NCI-H1092 (cell line): Measurements from ENCODE around the gene JMJD8.
A peak's percentile ranks its signal among the peaks of the same experiment; 100 is the strongest.

Source experiments
- DNase-seq: peaks from one replicate; lab custom pipeline; 2025; lab: John Stamatoyannopoulos, UW

Gene JMJD8

DNA sequence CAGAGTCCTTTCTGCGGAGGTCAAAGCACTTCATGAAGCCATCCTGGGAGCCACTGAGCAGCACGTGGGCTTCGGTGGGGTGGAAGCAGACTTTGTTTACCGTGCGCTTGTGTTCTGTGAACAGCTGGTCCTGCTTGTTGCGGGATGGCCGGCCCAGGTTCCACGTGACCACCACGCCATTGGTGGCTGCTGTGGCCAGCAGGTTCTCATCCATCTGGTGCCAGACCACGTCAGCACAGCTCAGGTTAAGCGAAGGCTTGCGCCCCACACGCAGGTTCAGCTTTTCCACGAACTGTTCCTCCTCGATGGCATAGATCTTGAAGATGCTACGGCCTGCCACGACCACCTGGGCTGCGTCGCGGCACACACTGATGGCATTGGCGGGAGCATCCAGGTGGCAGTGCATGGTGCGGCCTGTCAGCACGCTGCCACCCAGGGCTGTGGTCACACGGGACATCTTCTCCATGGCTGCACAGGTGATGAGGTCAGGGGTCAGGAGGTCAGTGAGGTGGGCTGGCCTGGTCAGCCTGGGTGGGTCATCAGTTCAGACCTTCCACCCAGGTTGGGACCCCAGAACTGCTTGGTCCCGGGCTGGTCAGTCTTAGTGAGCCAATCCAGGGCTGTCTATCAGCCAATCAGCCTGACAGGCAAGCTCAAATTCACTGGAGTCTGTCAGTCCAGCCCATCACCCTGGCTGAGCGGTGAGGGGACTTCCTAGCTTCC is 5.2 kb upstream of the JMJD8 start:
- no peak for DNase-seq

DNA sequence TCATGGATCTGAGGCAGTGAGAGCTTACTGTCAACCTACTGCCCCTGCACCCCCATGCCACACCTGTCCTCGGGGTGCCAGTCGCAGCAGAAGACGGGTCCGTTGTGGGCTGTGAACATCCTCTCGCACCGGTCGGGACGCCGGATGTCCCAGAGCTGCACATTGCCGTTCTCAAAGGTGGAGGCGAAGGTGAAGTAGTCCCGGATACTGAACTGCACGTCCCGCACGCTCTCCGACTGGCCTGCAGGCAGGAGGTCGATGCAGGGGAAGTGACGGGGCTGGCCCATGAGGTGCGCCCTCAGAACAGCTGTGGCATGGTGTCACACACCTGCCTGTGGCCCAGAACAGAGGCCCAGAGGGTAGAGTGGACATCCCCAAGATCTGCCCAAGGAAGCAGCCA is 3.4 kb upstream of the JMJD8 start:
- DNase-seq, result no peak

DNA sequence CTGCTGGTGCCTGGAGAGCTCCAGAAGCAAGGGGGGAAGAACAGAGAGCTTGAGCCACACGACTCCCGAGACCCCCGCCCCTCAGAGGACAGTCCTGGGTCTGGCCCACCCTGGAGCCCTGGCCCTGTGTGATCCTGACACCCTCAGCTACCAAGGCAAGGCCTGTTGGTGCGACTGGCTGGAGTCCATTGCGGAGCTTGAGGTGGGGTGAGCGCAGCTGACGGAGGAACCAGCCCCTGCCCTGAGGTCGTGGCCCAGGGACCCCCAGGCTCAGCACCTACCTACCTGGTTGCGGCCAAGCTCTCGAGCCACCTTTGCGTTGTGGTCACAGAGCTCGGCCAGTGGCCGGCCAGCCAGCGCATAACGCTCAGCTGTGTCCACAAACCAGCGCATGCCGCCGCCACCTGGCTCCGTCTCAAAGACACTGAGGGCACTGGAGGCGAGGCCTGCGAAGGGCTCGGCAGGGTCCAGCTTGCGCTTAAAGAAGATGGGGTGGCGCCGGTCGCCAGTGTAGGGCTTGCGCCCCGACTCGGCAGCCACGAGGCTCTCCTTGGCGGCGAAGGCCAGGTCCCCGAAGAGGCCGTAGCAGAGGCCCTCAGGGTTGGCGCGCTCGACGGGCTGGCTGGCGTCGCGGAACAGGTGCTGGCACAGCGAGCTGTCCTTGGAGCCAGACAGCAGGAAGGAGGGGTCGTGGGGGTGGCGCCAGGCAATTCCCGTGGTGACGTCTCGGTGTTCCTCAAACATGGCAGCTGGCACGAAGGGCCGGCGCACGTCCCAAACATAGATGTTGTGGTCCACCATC is 2.5 kb upstream of the JMJD8 start:
- DNase-seq, result no peak

DNA sequence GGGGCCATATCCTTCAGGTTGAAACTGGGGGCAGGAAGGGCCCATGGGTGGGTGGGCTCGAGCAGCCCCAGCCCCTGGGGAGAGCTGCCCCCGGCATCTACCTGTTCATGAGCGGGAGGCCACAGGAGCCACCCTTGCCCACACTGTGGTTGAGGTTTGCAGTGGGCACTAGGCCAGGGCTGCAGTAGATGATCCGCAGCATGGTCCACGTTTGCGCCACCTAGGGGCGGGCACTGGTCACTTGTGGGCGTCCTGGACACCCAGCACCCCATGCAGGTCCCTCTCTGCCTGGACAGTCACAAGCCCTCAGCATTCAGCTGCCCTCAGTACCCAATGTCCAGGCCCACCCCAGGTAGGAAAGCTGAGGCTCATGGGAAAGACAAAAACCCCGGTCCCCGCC is 1.8 kb upstream of the JMJD8 start:
- peak; percentile 20 for DNase-seq

DNA sequence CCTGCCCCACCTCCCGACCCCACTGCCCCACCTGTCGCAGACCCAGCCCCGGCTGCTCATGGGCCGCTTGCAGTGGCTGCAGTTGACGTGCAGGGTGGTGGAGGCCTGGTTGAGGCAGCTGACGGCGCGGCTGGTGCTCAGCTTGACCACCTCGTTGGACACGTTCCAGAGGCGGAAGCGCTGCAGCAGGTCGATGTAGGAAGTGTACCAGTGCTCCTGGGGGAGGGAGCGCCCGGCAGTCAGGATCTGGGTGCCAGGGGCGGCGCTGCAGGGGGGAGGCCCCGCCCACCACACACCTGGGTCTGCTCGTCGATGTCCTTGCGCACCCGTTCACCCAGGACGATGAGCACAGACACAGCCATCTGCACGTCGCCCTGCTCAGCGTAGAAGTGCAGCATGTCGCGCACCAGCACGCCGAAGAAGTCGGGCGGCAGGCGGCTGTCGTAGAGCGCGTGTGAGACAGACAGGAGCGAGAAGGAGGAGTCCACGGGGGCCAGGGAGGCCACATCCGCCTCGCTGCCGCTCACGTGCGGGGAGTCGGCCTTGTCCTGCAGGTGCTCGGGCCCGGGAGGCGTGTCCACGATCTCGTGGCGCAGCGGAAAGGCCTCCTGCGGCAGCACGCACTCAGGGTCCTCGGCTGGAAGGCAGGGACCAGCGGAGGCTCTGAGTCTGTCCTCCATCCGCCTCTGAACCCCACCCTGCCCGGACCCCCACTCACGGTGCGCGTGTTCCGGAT is 995 bp upstream of the JMJD8 start:
- no peak for DNase-seq

DNA sequence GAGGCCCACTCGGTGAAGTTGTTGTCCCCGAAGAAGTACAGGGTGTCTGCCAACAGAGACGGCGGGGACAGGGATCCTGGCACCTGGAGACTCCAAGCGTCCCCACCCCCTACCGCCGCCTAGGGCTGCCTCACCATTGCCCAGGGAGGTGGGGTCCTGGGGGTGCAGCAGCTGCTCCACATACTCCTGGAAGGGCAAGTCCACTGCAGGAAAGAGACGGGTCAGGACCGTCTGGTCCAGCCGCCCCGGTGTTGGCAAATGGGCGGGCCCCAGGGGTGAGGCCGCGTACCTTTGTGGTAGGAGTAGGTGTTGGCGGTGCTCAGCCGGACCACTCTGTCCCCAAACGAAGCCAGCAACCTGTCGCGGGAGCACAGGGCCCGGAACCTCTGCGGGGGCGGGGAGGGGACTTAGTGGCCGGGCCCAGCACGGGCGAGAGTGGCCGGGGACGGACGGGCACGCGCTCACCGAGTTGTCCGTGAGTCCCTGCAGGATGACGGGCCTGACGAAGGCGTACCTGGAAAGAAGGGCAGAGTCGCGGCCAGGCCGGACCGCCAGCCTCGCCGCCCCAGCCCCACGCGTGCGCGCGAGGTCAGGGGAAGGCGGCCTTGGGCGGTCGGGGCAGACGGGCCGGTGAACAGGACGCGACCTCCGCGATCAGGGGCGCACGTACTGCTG is 601 bp downstream of the JMJD8 start:
- DNase-seq, result no peak

DNA sequence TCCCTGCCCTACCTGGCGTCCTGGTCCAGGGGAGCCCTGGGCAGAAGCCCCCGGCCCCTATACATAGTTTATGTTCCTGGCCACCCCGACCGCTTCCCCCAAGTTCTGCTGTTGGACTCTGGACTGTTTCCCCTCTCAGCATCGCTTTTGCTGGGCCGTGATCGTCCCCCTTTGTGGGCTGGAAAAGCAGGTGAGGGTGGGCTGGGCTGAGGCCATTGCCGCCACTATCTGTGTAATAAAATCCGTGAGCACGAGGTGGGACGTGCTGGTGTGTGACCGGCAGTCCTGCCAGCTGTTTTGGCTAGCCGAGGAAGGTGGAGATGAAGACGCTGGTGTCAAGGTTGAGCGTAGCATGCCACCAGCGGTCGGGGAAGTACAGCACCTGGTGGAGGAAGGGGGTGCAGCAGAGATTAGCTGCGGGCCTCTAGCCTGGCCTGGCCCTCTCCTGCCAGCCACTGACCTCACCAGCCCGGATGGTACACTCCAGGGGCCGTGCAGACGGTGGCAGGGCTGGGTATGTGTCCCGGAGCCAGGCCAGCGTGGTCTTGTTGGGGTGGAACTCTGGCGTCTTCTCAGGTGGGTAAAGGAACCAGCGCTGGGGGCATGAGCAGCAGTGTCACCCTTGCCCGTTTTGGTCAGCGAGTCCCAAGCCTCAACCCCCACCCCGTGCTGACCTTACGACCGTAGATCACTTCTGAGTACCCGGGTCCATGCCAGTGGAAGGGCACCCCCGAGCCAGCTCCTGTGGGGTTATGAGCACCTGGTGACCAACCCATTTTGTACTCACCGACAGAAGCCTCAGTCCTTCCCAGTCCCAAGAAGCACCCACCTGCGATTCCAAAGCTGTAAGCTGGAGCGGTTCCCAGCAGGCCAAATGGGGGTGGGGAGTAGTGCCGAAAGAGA is 1.4 kb downstream of the JMJD8 start:
- DNase-seq, result no peak

DNA sequence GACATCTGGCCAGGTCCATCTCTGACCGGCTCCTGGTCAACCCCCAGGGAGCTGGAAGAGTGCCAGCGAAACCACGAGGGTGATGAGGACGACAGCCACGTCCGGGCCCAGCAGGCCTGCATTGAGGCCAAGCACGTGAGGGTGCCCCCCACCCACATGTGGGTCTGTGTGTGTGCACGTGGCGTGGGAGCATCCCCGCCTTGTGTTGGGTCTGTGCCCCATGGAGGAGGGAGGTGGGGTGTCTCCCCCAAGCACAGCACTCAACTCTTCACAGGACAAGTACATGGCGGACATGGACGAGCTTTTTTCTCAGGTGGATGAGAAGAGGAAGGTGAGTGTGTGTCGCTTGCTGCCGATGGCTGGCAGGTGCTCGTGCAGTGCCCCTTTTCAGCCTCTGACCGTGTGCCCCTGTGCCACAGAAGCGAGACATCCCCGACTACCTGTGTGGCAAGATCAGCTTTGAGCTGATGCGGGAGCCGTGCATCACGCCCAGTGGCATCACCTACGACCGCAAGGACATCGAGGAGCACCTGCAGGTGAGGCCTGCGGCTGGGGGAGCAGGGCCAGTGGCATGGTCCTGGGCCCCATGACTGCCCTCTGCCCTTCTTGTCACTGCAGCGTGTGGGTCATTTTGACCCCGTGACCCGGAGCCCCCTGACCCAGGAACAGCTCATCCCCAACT is 2.2 kb downstream of the JMJD8 start:
- DNase-seq, result no peak

DNA sequence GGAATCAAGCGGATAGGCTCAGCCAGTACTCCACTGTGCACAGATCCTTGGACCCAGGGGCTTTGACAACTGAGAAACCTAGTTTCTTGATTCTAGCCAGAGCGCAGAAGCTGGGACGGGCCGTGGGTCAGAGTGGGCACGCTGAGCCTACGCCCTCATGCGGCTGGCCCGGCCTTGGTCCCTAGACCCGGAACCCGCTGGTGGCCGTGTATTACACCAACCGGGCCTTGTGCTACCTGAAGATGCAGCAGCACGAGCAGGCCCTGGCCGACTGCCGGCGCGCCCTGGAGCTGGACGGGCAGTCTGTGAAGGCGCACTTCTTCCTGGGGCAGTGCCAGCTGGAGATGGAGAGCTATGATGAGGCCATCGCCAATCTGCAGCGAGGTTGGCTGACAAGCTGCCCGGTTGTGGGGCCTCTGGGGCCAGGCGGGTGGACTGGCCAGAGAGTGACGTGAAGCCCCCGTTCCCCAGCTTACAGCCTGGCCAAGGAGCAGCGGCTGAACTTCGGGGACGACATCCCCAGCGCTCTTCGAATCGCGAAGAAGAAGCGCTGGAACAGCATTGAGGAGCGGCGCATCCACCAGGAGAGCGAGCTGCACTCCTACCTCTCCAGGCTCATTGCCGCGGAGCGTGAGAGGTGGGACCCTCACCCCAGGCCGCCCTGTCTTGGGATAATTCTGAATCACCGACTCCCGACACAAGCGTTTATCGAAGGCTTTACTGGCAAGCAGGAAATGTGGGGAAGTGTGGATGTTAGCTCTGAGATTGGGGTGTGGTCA is 3.0 kb downstream of the JMJD8 start:
- peak; percentile 22 for DNase-seq

DNA sequence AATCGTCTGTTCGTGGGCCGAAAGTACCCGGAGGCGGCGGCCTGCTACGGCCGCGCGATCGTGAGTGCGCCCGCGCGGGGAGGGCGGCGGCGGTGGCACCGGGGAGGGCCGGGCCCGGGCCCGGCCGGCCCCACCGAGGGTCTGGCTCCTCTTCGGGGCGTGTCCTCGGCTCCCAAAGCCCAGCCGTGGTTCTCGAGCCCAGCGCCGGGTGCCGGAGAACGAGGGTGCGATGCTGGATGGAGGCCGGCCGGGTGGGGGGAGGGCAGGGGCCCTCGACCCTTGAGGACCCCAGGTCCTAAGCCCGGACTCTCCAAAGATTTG is 3.5 kb downstream of the JMJD8 start:
- no peak for DNase-seq

DNA sequence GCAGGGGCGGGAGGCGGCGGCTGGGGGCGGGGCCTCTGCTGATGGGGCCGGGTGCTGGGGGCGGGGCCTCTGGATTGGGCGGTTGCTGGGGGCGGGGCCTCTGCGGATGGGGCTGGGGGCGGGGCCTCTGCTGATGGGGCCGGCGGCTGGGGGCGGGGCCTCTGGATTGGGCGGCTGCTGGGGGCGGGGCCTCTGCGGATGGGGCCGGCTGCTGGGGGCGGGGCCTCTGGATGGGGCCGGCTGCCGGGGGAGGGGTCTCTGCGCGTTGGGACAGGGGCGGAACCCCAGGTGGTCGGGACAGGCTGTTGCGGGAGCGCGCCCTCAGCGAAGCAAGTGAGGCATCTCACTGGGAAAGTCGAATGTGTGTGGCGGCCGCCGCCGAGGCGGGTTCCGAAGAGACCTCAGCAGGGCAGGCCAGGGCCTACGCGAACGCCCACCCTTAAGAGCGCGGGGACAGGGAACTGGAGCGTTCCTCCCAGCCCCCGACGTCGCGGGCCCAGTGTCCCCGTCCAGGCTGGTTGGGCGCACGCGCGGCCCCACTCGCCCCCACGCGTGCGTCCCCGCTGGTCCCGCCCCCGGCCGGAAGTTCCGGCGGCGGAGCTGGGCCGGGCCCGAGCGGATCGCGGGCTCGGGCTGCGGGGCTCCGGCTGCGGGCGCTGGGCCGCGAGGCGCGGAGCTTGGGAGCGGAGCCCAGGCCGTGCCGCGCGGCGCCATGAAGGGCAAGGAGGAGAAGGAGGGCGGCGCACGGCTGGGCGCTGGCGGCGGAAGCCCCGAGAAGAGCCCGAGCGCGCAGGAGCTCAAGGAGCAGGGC is 4.1 kb downstream of the JMJD8 start, which contains the start of gene STUB1:
Gene STUB1 (plus strand): TSS at position 597 of the 811 bp plus-strand sequence. CDS start 116 bp downstream, at position 713.
- DNase-seq, result peak; percentile 83

DNA sequence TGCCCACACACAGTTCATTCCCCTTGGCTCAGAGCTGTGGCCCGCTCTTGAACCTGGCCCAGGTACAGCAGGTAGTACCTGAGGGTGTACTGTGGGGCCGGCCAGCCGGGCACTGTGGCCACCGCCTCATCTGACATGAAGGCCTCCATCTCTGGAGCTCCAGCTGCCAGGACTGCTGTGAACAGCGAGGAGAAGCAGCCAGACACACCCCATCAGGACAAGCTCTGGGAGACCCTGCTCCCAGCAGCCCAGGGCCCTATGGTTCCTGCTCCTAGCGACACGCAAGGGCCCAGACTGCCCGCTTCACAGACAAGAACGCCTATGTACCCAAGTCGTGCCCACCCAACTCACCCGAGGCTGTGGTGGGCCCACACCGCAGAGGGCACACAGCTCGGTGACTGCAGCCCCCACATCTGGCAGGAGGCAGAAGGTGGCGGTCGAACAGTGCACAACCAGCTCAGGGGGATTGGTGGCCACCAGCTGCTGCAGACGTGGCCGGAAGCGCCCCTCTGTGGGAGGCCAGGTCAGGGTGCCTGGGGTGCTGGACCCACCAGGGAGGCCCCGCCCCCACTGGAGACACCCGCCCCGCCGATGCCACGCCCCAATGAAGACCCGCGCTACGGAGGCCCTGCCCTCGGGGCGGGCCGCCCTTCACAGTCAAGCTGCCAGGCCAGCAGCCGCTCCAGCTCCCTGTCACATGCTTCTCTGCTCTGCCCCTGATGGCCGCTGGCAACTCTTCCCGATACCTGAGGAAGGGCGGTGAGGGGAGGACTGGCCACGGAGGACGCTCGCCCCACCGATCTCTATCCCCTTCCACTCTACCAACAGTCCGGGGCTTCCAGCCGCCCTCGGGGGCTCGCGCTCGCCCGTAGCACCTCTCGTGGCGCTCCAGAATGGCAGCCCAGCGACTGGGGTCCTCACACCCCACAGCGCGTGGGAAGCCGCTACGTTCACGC is 5.0 kb downstream of the JMJD8 start:
- peak; percentile 69 for DNase-seq

DNA sequence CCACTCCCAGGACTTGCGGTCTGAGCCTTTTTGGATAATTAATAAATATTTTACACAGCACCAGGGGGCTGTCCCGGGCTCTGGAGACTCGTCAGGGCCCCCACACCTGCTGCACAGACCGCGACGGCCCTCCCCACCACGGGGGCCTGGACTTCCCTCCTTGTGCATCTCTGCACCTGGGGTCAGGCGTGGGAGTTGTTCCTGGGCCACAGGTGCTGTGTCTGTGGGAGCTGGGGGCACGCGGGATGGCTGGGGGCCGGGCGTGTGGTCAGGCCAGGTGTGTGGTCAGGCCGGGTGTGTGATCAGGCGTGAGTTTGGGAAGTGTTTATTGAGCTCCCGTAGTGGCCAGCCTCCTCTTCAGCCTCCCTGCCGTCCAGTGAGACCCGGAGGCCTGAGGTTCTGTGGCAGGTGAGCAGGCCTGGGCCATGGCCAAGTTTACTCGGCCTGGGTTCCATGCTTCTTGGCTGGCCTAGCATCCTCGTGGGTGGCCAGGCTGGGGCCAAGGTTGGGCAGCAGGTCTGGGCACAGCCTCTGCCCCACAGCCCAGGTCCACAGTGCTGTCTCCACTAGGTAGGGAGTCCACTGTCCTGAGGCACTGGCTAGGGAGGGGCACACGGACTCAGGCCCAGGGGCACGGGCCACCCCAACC is 5.8 kb downstream of the JMJD8 start:
- DNase-seq, result no peak

DNA sequence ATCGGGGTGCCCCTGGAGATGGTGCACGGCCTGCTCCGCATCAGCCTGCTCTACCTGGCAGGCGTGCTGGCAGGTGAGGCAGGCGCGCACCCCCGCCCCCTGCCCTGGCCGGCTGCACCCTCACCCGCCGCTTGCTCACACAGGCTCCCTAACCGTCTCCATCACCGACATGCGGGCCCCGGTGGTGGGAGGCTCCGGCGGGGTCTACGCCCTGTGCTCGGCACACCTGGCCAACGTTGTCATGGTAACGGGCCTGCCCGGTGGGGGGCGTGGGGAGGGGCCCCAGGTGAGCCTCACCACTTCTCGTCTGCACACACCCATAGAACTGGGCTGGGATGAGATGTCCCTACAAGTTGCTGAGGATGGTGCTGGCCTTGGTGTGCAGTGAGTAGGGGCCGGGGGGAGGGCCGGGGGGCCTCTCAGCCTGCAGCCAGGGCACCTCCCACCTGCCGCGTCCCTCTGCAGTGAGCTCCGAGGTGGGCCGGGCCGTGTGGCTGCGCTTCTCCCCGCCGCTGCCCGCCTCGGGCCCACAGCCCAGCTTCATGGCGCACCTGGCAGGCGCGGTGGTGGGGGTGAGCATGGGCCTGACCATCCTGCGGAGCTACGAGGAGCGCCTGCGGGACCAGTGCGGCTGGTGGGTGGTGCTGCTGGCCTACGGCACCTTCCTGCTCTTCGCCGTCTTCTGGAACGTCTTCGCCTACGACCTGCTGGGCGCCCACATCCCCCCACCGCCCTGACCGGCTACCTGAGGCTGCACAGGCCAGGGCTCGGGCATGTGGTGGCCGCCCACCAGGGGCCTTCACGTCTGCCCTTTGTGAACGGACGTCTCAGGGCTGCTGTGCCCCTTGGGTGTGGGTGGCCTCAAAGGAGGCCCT is 6.6 kb downstream of the JMJD8 start:
- DNase-seq, result no peak

DNA sequence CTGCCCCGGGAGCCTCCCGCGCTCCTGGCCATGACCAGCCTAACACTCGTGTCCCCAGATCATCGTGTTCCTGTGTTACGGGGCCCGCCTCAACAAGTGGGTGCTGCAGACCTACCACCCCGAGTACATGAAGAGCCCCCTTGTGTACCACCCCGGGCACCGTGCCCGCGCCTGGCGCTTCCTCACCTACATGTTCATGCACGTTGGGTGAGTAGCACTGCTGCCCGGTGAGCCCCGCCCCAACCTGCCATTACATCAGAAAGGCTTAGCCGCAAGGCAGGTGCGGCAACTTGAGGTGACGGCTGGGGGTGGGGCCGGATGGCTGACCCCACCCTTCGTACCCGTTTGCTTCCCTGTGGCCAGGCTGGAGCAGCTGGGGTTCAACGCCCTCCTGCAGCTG is 7.2 kb downstream of the JMJD8 start:
- DNase-seq, result no peak

DNA sequence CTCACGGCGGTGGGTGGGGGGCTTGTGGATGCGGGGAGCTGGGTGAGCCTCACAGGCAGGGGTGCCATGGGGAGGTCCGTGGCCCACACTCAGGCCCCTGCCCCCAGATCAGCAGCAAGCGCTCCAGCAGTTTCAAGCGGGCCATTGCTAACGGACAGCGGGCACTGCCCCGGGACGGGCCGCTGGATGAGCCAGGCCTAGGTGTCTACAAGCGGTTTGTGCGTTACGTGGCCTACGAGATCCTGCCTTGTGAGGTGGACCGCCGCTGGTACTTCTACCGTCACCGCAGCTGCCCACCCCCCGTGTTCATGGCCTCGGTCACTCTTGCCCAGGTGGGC is 7.6 kb downstream of the JMJD8 start:
- DNase-seq, result no peak
